GM23338 (cell line): Measurements from ENCODE around the gene RNU6-8. TPM values are rescaled to one million over a fixed set of nuclear protein-coding genes. Genes with fewer than 3 reads are reported as not detected.
A peak's percentile ranks its signal among the peaks of the same experiment; 100 is the strongest.

Experiments used
- ATAC-seq: fragments of 200-7000 bp; cut with Tn5 transposase; 3 replicates; pipeline ENCODE4 v1.9.1; 2020
- DNase-seq: peaks from one replicate; pipeline ENCODE4 v3.0.0-alpha.2; 2015; ENCODE audit warnings: low spot score
- H2AFZ ChIP-seq: fragments of 200-600 bp; sonication (generic); 2 replicates; pipeline ENCODE4 v1.8.0; 2016; ENCODE audit warnings: antibody characterized with exemption, mild to moderate bottlenecking, moderate library complexity
- H3F3A ChIP-seq: fragments of 200-600 bp; sonication (generic); replicated peaks from 2 replicates; pipeline ENCODE4 v1.8.0; 2017; ENCODE audit warnings: antibody characterized with exemption, mixed run types, low read depth
- H3K27ac ChIP-seq: fragments of 200-600 bp; sonication (generic); 2 replicates; pipeline ENCODE4 v1.6.1; 2016; ENCODE audit warnings: low read depth
- H3K27me3 ChIP-seq: fragments of 200-600 bp; sonication (generic); 2 replicates; pipeline ENCODE4 v1.8.0; 2016; ENCODE audit warnings: mild to moderate bottlenecking, mixed run types, moderate library complexity; ENCODE audit not compliant: insufficient read depth
- H3K36me3 ChIP-seq: fragments of 200-600 bp; sonication (generic); 2 replicates; pipeline ENCODE4 v1.8.0; 2016; ENCODE audit warnings: mild to moderate bottlenecking; ENCODE audit not compliant: insufficient read depth
- H3K4me1 ChIP-seq: fragments of 200-600 bp; sonication (generic); 2 replicates; pipeline ENCODE4 v1.8.0; 2016; ENCODE audit warnings: mild to moderate bottlenecking, moderate library complexity; ENCODE audit not compliant: insufficient read depth
- H3K4me2 ChIP-seq: fragments of 200-600 bp; sonication (generic); 2 replicates; pipeline ENCODE4 v1.7.1; 2017; ENCODE audit warnings: mixed run types
- H3K4me3 ChIP-seq: fragments of 200-600 bp; sonication (generic); 2 replicates; pipeline ENCODE4 v1.6.1; 2016; ENCODE audit warnings: mixed run types
- H3K79me2 ChIP-seq: fragments of 200-600 bp; sonication (generic); replicated peaks from 2 replicates; pipeline ENCODE4 v1.8.0; 2017; ENCODE audit warnings: mild to moderate bottlenecking; ENCODE audit not compliant: insufficient read depth
- H3K9me2 ChIP-seq: fragments of 200-600 bp; sonication (generic); 2 replicates; pipeline ENCODE4 v1.8.0; 2017; ENCODE audit not compliant: insufficient read depth
- H4K20me1 ChIP-seq: fragments of 200-600 bp; sonication (generic); replicated peaks from 2 replicates; pipeline ENCODE4 v1.8.0; 2017; ENCODE audit warnings: mild to moderate bottlenecking; ENCODE audit not compliant: insufficient read depth
- H3K27ac Mint-ChIP-seq: 2 replicates; pipeline ENCODE4 v1.8.0; 2020; ENCODE audit warnings: inconsistent platforms, mild to moderate bottlenecking, moderate library complexity, mixed read lengths
- H3K27me3 Mint-ChIP-seq: 3 replicates; pipeline ENCODE4 v1.8.0; 2022; ENCODE audit warnings: low read depth, mild to moderate bottlenecking, moderate library complexity, mixed read lengths, inconsistent platforms; ENCODE audit not compliant: insufficient read depth, poor library complexity
- H3K36me3 Mint-ChIP-seq: 3 replicates; pipeline ENCODE4 v1.8.0; 2021; ENCODE audit warnings: low read depth, mild to moderate bottlenecking, inconsistent platforms, moderate library complexity, mixed read lengths
- H3K4me1 Mint-ChIP-seq: 3 replicates; pipeline ENCODE4 v1.8.0; 2020; ENCODE audit warnings: mild to moderate bottlenecking, inconsistent platforms, mixed read lengths
- H3K4me3 Mint-ChIP-seq: 3 replicates; pipeline ENCODE4 v1.8.0; 2021; ENCODE audit warnings: moderate library complexity, mild to moderate bottlenecking, inconsistent platforms, mixed read lengths
- H3K9me3 Mint-ChIP-seq: 3 replicates; pipeline ENCODE4 v1.8.0; 2020; ENCODE audit warnings: moderate library complexity, mild to moderate bottlenecking, inconsistent platforms, mixed read lengths
- CREB1 ChIP-seq: fragments of 250-450 bp; sonication (Bioruptor Pico); IDR thresholded peaks from 2 replicates; pipeline ENCODE4 v1.5.0; 2020; ENCODE audit warnings: low read depth, mild to moderate bottlenecking, moderate library complexity
- CTCF ChIP-seq, 2 experiments: fragments of 200-600 bp in 1 of 2; sonication (generic) in 1 of 2; conservative IDR thresholded peaks; 2 replicates each; pipeline versions ENCODE4 v1.5.1 to v1.6.1; 2016 to 2017; ENCODE audit warnings: antibody characterized with exemption in 2 of 2, low read depth in 2 of 2, mild to moderate bottlenecking in 2 of 2, moderate library complexity in 1 of 2
- ETS1 ChIP-seq: IDR thresholded peaks from 2 replicates; pipeline ENCODE4 v1.6.1; 2016; ENCODE audit warnings: antibody characterized with exemption
- EZH2 ChIP-seq: fragments of 200-600 bp; sonication (generic); IDR thresholded peaks from one replicate; pipeline ENCODE4 v1.8.0; 2017; ENCODE audit warnings: antibody characterized with exemption, mild to moderate bottlenecking, low read depth; ENCODE audit not compliant: unreplicated experiment
- JUNB ChIP-seq: IDR thresholded peaks from one replicate; pipeline ENCODE4 v1.6.1; 2016; ENCODE audit warnings: antibody characterized with exemption; ENCODE audit not compliant: unreplicated experiment
- NANOG ChIP-seq: IDR thresholded peaks from 2 replicates; pipeline ENCODE4 v1.6.1; 2016; ENCODE audit warnings: antibody characterized with exemption, borderline replicate concordance
- POLR2AphosphoS5 ChIP-seq: IDR thresholded peaks from 2 replicates; pipeline ENCODE4 v1.6.1; 2016; ENCODE audit warnings: antibody characterized with exemption, low read depth
- REST ChIP-seq: IDR thresholded peaks from one replicate; pipeline ENCODE4 v1.6.1; 2018; ENCODE audit warnings: antibody characterized with exemption; ENCODE audit not compliant: unreplicated experiment
- STAT1 ChIP-seq: IDR thresholded peaks from one replicate; pipeline ENCODE4 v1.6.1; 2016; ENCODE audit warnings: antibody characterized with exemption; ENCODE audit not compliant: unreplicated experiment
- ZNF114 ChIP-seq: fragments of 250-450 bp; sonication (Bioruptor Pico); IDR thresholded peaks from 2 replicates; pipeline ENCODE4 v1.5.0; 2020; ENCODE audit warnings: mild to moderate bottlenecking, moderate library complexity
- ZNF331 ChIP-seq: fragments of 250-450 bp; sonication (Bioruptor Pico); IDR thresholded peaks from 2 replicates; pipeline ENCODE4 v1.5.0; 2020; ENCODE audit warnings: low read depth, mild to moderate bottlenecking, moderate library complexity
- polyA plus RNA-seq: library from polyadenylated mRNA; unstranded; fragments of >200 nt; fragmentation: Nextera tagmentation; extraction: Ambion mirVana; gene quantifications from 2 replicates; pipeline ENCODE4 v1.2.1, GENCODE V29; 2016
- total RNA-seq: library from RNA; depleted of rRNA; stranded (reverse); fragments of >200 nt; shearing (Covaris generic); gene quantifications from 2 replicates; pipeline ENCODE4 v1.2.3, GENCODE V29; 2014

Gene RNU6-8
- total and polyA plus RNA-seq, 2 experiments from 2014 or later = 39.1 TPM; not detected in 1

- no peaks in the 10 kb centered on the region for H3K36me3 ChIP-seq
- no peak overlapping the region for H3K4me3 ChIP-seq
- Mint-ChIP-seq H3K27me3 (no peaks in the 10 kb centered on the region), H3K4me1 (no peaks in the 10 kb centered on the region), H3K27ac (no peak overlapping the region), H3K36me3 (no peaks in the 10 kb centered on the region), H3K4me3 (no peak overlapping the region), H3K9me3 (no peaks in the 10 kb centered on the region; the same call in 2 of the 3 replicates)
- H3F3A ChIP-seq = no peaks in the 10 kb centered on the region
- ATAC-seq = peak; percentile 46; the same call in 2 of the 3 replicates
- no peaks in the 10 kb centered on the region for H3K9me2 ChIP-seq
- H3K4me1 ChIP-seq = no peaks in the 10 kb centered on the region
- TF ChIP-seq JUNB (no peak), EZH2 (no peak), ETS1 (no peak)
- no peak overlapping the region for H3K4me2 ChIP-seq
- no peaks in the 10 kb centered on the region for H3K79me2 ChIP-seq
- no peak overlapping the region for H2AFZ ChIP-seq
- DNase-seq = peak; percentile 18
- no peaks in the 10 kb centered on the region for H4K20me1 ChIP-seq
- H3K27ac ChIP-seq = no peak overlapping the region
- no peaks in the 10 kb centered on the region for H3K27me3 ChIP-seq
Measured at GRCh38 chr14:32192712-32193373, 10.2 kb downstream of the RNU6-8 start.

GRCh38 chr14:32190673-32191072 lies 12.4 kb downstream of the RNU6-8 start:
- Mint-ChIP-seq H3K9me3 (peaks cover 8% of the 10 kb centered on the region), H3K27ac (no peak overlapping the region), H3K27me3 (no peaks in the 10 kb centered on the region), H3K4me1 (no peaks in the 10 kb centered on the region), H3K36me3 (0 out of 3 replicates have a peak, but pooled peaks cover 3% of the 10 kb centered on the region), H3K4me3 (no peak overlapping the region)
- no peak overlapping the region for H3K4me2 ChIP-seq
- H2AFZ ChIP-seq = 0 out of 2 replicates have a peak overlapping the region, but pooled peaks have one; percentile 66
- no peak overlapping the region for H3K27ac ChIP-seq
- no peak overlapping the region for H3K4me3 ChIP-seq
- DNase-seq (no peak), ATAC-seq (no peak)
- no peaks in the 10 kb centered on the region; the same call in none of the 2 replicates for H3K36me3 ChIP-seq
- no peaks in the 10 kb centered on the region for H4K20me1 ChIP-seq
- no peaks in the 10 kb centered on the region for H3K27me3 ChIP-seq
- no peaks in the 10 kb centered on the region for H3F3A ChIP-seq
- no peaks in the 10 kb centered on the region for H3K4me1 ChIP-seq
- no peaks in the 10 kb centered on the region for H3K79me2 ChIP-seq
- 0 out of 2 replicates have a peak, but pooled peaks cover 3% of the 10 kb centered on the region for H3K9me2 ChIP-seq
- TF ChIP-seq POLR2AphosphoS5 = no peak
- TF ChIP-seq EZH2 = no peak
- TF ChIP-seq ZNF114 = no peak
- no peak for TF ChIP-seq JUNB
- TF ChIP-seq CREB1 (CRISPR knock-in tag) = no peak
- no peak for TF ChIP-seq STAT1
- no peak for TF ChIP-seq ETS1
- TF ChIP-seq REST = no peak
- TF ChIP-seq ZNF331 (CRISPR knock-in tag) = no peak
- no peak for TF ChIP-seq CTCF (conservative IDR thresholded peaks at IDR 0.05; ENCODE audit: low read depth in 2 of 2)
- no peak for TF ChIP-seq NANOG
